ENCODE measurements around the gene TOM1.

TOM1 gene

DNA sequence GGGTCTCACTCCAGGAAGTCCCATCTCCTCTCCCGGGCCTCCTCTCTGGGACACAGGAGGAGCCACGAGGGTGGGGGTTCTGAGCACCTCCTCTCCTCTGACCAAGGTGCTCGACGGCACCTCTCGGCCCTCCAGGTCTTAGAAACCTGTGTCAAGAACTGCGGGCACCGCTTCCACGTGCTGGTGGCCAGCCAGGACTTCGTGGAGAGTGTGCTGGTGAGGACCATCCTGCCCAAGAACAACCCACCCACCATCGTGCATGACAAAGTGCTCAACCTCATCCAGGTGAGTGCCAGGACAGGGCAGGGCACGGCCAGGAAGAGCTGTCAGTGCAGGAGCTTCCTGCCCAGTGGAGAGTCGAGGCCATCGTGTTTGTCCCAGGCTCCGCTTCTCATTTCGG lies 23.2 kb downstream of the TOM1 start:
- no peak for DNase-seq (ENCODE audit: extremely low read depth in 1 of 2, low read depth in 1 of 2)

DNA sequence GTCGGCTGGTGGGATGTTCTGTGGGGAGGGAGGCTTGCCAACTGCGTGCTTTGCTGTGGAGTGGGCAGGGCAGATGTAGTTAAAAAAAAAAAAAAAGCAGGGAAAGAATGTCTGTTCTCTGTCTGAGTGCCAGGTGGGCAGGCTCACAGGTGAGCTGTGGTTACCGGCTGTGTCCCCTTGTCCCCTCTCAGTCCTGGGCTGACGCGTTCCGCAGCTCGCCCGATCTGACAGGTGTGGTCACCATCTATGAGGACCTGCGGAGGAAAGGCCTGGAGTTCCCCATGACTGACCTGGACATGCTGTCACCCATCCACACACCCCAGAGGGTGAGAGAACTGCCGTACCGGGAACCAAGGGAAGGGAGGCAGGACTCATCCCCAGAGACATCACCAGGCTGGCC lies 23.6 kb downstream of the TOM1 start:
- no peak for DNase-seq (ENCODE audit: extremely low read depth in 1 of 2, low read depth in 1 of 2)

DNA sequence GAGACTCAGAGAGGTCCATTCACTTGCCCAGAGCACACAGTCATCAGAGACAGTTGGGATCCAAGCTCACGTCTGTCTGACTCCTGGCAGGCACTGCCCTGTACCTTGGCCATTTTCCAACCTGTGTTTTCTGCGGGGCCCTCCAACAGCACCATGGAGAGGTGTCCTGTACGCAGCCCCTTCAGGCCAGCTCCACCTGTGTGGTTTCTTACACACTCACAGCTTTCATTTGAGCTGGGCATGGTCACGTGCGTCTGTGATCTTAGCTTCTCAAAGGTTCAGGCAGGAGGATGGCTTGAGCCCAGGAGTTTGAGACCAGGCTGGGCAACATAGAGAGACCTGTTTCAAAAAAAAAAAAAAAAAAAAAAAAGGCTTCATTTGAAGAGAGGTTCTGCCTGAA lies 24.4 kb downstream of the TOM1 start:
- no peak for DNase-seq (ENCODE audit: extremely low read depth in 1 of 2, low read depth in 1 of 2)

DNA sequence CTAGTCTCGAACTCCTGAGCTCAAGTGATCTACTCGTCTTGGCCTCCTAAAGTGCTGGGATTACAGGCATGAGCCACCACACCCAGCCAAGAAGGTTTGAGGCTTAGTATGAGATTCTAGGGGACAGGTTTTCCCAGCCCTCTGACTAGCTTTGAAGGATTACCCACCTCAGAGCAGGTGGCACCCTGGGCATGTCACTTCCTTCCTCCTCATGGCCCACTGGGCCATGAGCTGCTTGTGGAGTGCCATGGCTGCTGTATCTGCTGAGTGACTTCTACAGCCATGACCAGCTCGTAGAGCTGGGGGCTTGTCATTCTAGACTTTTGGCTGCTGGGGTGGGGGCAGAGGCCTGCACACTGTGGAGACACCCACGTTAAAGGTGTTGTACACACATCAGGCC lies 25.1 kb downstream of the TOM1 start:
- no peak for DNase-seq (ENCODE audit: extremely low read depth in 1 of 2, low read depth in 1 of 2)

DNA sequence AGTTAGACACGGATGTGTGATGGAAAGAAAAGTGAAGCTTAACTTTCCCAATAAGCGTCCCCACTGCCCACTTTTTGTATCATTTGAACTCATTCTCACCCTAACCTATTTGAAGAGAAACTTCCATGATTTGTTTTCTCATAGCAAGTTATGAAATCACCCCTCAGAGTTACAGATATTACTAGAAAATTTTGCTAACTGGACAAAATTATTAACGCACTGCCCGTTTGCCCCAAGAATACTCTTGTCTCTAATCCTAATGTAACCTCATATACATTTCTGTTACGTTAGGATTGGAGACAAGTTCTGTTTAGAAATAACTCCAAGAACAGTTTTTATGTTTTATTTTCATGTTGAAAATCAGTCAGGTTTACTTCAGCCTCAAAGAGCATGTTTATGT lies 25.5 kb downstream of the TOM1 start:
- DNase-seq (ENCODE audit: extremely low read depth in 1 of 2, low read depth in 1 of 2), result no peak

DNA sequence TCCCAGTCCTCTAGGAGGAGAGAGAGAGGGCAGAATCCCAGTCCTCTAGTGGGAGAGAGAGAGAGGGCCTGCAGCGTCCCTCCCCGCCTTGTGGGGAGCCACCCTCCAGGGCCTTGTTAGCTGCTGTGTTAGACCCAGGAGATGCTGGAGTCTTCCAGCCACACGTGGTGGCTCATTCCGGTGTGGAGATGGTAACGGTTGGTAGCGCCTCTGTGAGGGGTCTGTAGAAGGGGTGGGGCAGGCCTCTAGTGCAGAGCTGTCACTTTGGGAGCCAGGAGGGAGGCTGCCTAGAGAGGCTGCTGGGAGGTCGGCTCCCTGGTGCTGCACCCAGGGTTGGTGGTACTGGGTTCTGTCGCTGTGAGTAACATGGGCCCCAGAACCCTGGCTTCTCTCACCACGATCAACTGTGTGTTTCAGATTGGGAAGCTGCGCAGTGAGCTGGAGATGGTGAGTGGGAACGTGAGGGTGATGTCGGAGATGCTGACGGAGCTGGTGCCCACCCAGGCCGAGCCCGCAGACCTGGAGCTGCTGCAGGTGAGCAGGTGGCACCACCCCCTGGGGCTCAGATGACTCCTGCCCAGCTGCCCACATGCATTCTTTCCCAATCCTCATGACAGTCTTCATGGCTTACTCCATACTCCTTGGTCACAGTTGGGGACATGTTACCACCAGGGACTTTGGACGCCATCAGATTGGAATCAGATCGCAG lies 27.3 kb downstream of the TOM1 start:
- DNase-seq (ENCODE audit: extremely low read depth in 1 of 2, low read depth in 1 of 2), result no peak

DNA sequence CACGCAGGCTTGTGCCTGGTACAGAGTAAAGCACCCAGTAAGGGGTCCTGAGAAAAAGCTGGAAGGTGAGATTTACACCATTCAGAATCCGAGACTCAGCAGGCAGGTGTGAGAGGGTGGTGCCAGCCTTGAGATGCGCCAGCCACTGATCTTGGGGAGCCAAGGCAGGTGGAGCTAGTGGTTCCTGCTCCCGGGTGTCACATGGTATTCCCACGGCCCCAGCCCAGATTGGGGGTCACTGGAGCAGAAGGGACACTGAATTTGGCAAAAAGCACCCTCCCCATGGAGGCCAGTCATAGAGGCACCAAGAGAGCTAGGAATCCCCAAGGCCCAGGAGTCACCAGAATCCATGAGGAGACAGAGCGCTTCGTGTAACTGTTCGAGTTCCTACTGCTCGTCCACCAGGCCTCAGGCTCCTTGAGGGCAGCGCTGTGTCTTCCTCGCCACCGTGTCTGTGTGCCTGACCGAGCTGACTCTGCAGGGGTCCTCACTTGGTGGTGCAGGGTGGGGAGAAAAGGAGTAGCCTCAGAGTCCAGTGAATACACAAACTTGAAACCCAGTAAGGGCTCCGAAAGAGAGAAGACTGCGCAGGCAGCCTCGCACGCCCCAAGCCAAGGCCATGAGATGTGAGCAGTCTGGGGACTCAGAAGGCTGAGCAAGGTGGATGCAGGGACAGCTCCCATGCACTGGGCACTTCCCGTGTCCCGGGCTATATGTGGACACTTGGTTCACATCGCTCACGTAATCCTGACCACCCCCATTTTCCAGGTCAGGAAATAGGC lies 28.2 kb downstream of the TOM1 start:
- no peak for DNase-seq (ENCODE audit: extremely low read depth in 1 of 2, low read depth in 1 of 2)

DNA sequence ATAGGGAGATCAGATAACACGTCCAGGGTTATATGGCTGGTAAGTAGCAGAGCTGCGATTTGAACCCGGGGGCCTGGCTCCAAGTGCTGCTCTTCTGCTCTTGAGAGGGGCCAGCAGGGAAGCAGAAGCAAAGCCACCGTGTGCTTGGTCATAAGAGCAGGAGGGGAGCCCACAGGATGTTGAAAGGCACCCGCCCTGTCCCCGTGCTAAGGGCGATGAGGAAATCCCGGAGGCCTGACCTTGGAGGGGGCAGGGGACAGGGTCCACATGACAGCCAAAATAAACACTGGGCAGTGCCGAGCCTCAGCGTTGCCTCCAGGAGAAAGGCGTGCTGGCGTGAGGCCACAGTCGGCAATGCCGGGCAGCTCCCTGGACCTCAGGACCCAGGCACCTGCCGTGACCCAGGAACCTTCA lies 28.8 kb downstream of the TOM1 start:
- DNase-seq (ENCODE audit: extremely low read depth in 1 of 2, low read depth in 1 of 2), result no peak

DNA sequence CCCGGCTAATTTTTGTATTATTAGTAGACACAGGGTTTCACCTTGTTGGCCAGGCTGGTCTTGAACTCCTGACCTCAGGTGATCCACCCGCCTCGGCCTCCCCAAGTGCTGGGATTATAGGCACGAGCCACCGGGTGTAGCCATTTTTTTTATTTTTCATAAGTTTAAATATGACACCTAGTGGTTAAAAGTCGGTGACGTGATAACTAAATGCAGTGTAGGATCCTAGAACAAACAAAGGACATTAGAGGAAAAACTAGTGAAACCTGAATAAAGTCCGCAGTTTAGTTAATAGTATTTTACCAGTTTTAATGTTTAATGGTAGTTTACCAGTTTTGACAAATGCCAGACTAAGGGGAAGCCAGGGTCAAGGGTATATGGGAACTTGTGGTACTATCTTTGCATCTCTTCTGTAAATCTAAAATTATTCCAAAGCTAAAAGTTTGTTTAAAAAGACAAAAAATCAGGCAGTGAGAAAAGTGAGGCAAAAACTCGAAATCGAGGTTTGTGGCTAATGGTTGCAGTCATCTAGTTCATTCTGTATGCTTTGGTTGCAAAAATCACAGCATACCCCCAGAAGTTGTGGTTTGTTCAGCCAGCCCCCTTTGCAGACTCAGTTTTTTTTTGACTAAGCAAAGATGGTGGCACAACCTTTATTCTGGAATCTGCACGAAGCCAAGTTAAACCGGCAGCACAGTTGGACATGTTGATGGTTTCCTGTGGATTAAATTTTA lies 29.6 kb downstream of the TOM1 start:
- no peak for DNase-seq (ENCODE audit: extremely low read depth in 1 of 2, low read depth in 1 of 2)

DNA sequence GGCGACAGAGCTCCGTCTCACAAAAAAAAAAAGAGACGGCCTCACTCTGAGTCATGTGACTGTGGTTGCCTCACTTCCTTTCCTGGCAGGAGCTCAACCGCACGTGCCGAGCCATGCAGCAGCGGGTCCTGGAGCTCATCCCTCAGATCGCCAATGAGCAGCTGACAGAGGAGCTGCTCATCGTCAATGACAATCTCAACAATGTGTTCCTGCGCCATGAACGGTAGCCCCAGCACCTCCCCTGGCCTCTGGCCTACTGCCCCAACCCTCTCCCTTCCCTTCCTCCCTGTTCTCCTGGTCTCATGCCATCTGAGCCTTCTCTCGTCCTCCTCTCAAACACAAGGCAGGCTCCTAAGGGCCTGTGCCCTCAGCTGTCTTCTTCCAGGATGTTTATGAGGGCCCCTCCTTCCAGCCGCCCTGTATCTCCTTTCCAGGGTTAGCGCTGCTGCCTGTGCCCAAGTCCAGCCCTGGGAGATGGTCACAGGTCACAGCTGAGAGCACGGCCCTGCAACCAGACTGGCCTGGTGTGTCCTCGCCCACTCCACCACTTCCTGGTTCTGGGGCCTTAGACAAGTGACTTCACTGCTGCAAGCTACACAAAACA lies 30.7 kb downstream of the TOM1 start:
- DNase-seq (ENCODE audit: extremely low read depth in 1 of 2, low read depth in 1 of 2), result peak in 1 of 2 donors; percentile 55

DNA sequence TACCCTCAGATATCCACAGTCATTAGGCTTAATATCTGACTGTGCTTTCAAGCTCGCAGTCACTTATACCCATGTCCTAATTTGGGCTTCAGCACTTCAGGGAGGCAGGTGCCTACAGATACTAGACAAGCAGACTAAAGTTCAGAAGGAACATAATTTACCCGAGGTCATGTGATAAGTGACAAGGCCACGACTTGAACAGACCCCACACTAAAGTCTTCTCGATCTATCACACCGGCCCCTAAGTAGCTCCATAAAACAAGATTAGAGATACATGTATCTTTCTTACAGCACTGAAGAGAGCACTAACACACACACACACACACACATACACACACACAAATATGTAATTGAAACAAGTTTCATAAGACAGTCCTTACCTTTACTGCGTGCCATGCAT lies 32.6 kb downstream of the TOM1 start:
- no peak for DNase-seq (ENCODE audit: extremely low read depth in 1 of 2, low read depth in 1 of 2)

DNA sequence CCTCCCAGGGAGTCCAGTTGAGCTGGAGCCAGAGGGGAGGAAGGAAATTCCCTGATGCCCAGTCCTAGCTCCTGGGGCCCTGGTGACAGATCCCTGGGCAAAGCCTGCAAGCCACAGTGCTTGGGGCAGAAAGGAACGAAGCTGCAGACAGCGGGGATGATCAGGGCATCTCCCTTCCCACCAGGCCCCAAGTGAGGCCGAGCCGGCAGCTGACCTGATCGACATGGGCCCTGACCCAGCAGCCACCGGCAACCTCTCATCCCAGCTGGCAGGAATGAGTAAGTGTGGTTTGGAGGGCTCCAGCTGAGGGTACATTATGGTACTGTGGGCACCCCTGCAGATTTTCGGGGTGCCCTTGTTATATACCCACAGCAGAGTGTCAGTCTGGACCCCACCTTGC lies 33.5 kb downstream of the TOM1 start:
- no peak for DNase-seq (ENCODE audit: extremely low read depth in 1 of 2, low read depth in 1 of 2)

DNA sequence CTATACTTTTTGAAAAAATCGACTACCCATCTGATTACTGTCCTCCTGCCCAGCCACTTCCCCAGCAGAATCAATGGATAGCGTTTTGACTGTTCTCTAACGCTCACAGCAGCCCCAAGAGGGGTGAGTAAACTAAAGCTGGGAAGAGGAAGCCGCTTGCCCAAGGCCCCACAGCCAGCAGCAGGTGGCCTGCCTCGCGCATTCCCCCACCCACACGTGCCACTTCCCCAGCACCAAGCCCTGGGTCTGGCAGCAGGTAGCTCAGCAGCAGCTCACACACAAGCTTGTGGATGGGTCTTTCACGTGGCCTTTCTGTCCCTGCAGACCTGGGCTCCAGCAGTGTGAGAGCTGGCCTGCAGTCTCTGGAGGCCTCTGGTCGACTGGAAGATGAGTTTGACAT lies 34.3 kb downstream of the TOM1 start:
- DNase-seq (ENCODE audit: extremely low read depth in 1 of 2, low read depth in 1 of 2), result peak in 1 of 2 donors; percentile 32

DNA sequence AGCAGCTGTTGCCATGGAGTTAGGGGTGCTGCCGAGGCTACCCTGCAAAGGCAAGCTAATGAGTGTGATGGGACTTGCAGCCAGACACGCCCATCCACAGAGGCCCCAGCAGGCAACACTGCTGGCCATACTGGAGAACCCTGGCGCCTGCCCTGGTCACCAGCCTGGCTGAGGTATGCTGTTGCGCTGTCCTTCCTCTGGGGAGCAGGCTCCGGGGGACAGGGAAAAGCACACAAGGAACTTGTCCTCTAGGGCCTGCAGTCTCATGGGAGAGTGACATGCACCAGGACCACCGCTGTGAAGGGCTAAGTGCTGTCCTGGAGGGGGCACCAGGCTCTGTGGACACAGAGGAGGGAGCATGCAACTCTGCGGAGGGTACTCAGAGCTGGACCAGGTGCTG lies 35.8 kb downstream of the TOM1 start:
- no peak for DNase-seq (ENCODE audit: extremely low read depth in 1 of 2, low read depth in 1 of 2)

DNA sequence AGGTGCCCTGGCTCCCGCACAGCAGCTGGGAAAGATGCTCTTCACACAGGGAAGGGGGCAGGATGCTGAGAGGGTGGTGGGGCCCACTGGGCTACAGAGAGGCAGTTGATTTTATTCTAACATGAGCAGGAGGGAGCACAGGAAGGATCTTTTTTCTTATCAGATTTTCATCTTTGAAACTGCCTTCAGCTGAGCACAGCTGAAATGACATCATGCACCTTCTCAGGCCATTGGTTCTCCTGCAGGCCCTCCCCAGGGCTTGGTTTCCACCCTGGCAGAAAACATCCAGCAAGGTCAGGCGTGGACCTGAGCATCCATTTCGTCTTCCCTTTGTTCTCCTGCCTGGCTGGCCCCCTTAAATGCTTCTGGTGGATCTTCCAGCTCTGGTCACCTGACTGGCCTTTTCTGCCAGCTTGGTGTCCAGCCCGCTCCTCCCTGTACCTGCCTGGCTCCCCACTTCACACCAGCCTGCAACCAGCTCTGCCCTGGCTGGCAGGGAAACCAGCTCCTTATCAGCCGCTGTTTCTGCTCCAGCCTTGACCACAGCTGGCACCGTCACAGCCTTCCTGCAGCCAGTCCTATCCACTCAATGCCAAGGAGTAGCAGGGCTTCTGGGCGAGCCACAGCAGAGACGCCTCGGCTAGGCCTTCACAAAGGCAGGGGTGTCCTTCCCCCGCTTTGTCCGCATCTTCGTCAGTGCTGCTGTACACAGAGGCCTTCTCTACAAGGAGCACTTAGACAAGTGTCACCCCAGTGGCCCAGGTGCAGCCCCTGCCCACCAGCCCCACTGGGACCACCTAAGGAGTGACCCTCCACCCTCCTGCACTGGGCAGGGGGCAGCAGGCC lies 36.5 kb downstream of the TOM1 start:
- DNase-seq (ENCODE audit: extremely low read depth in 1 of 2, low read depth in 1 of 2), result no peak

DNA sequence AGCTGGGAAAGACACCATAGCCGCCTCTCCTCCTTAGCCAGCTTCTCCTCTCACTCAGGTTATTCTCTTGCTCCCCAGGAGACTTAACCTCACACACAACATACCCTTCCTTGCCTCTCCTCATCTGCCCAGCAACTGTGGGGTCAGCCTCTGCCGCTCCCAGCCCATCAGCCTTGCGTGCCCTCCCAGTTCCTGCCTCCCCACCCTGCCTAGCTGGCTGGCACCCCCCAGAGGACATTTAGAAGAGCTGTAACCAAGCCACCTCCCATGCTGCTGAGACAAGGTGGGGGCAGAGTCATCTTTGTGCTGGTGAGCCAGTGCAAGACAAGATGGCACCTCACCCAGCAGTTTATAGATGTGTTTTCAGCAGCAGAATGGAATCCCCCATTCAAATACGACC lies 38.2 kb downstream of the TOM1 start:
- no peak for DNase-seq (ENCODE audit: extremely low read depth in 1 of 2, low read depth in 1 of 2)

DNA sequence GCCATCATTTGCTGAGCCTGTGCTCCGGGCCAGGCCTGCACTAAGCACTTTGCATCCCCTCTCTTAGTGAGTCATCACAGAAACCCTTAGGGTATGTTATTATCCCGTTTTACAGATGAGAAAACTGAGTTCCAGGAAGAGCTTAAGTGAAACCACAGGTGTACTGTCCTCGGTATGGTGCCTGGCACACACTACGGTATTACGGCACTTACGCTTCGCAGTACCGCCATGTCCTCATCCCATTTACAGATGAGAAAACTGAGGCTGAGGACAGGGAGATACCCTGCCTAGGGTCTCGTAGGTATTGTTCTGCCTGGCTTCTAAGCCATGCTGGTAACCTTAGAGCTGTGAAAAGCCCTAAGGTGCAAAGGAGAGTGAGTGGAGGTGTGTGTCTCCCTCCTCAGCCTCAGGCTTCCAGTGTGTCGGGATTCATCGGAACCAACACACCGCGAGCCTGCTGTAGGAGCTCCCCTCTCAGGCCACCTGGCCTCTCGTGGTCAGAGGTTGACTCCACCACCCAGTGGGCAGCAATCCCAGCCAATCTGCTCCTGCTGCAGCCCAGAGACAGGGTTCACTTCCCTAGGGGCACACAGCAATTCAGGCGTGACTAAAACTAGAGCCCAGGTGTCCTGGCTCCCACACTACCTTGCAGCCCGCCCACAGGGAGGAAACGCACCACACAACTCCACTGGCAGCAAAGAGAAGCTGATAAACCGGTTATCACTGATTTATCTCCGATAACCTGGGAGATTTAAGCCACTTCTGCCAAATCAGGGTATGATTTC lies 41.6 kb downstream of the TOM1 start:
- no peak for DNase-seq (ENCODE audit: extremely low read depth in 1 of 2, low read depth in 1 of 2)

DNA sequence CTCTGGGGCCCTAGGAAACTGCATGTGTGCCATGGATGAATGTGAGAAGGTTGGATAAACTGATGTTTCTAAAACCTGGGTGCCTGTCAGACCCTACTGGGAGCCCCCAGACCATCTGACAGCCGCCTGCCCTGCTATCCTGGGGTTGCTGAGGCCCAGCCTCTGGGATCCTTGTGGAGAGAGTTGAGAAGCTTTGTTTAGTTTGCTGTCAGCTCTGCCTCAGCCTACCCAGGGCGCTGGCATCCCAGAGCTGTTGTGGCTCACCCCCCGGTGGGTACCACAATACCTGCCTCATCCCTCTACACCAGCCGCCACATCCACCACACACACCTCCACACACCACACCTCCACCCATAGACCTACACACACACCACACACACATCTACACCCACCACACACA lies 42.7 kb downstream of the TOM1 start:
- DNase-seq (ENCODE audit: extremely low read depth in 1 of 2, low read depth in 1 of 2), result no peak

DNA sequence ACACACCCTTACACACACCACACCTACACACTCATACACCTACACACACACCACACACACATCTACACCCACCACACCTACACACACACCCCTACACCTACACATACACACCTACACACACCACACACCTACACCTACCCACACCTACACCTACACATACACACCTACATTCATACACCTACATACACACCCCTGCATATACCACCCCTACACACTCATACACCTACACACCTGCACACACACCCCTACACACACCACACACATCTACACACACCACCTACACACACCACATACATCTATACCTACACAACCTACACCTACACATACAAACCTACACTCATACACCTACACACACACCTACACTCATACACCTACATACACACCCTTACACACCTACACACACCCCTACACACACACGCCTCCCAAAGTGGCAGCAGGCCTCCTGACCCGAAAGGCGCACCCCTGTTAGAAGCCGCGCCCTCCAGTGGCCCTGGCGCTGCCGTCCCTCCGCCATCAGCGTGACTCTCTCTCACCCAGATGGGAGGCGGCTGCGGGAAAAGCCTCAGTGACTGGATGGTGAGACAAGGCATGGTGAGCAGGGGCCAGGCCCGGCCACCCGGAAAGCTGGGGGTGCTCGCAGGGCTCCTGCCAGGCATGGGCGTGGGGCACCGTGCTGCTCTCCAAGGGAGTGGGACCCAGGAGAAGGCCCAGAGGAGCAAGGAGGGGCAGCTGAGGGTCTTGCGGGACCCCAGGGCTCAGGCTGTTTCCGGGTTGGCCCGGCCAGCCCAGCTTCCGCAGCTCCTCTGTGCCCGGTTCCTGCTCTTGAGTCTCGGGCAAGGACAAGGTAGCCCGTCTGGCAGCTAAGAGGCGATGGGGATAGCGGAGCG lies 44.2 kb downstream of the TOM1 start:
- no peak for DNase-seq (ENCODE audit: extremely low read depth in 1 of 2, low read depth in 1 of 2)
